ENCODE measurements around the gene LRTM2.

The LRTM2 gene

DNA sequence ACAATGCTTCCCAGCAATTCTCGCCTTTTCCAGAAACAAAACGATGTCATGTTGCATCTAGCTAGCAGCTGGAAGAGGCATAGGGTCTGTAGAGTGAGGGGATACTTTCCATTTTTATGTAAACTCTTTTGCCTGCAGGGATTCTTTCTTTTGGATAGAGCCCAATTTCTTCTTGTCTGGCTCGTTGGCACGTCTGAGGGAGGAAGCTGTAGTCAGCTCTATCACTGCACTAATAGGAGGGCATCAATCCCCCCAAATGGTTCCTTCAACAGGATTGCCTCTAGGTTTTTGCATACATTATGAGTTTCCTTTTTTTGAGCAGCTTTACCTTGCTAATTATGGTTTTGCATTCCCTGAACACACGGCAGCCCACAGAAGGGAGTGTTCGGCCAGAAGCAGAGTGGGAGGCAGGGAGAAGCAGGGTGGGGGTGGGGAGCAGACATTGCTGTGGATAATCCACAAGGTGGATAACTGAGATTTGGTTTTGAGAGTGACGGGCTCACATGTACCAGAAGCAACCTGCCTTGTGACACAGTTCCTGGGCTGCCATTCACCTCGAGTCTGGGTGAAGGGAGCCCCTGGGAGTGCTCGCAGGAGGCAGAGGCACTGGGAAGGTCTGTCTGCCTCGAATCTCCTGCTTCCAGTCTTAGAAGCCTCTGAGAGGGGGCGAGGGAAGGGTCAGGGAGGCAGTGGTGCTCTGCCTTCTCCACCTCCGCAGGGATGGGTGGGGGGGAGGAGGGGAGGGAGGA is 24.5 kb downstream of the LRTM2 start:
- TF ChIP-seq, protein P1, sequence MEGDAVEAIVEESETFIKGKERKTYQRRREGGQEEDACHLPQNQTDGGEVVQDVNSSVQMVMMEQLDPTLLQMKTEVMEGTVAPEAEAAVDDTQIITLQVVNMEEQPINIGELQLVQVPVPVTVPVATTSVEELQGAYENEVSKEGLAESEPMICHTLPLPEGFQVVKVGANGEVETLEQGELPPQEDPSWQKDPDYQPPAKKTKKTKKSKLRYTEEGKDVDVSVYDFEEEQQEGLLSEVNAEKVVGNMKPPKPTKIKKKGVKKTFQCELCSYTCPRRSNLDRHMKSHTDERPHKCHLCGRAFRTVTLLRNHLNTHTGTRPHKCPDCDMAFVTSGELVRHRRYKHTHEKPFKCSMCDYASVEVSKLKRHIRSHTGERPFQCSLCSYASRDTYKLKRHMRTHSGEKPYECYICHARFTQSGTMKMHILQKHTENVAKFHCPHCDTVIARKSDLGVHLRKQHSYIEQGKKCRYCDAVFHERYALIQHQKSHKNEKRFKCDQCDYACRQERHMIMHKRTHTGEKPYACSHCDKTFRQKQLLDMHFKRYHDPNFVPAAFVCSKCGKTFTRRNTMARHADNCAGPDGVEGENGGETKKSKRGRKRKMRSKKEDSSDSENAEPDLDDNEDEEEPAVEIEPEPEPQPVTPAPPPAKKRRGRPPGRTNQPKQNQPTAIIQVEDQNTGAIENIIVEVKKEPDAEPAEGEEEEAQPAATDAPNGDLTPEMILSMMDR (IDR thresholded peaks at IDR 0.05; ENCODE audit: extremely low read depth, insufficient read depth, missing control alignments), result no peak

DNA sequence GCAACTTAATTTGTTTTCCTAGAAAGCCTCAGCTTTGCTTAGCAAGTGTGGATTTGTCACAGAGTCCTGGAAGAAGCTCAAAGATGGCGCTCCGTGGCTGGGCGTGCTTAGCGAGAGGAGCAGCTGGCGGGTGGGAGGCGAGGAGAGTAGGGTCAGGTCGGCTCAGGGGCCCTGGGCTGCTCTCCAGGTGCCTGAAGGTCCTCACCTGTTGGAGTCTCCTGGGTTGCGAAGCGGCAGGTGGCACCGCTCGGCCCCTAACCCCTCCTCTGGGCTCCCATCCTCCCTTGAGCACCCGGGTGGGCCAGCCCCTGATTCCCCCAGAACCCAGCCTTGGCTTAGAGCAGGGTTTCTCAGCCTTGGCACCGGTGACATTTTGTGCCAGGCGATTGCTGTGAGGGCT is 25.1 kb downstream of the LRTM2 start:
- DNase-seq (ENCODE audit: low spot score), result no peak
- TF ChIP-seq, protein P1 (IDR thresholded peaks at IDR 0.05; ENCODE audit: extremely low read depth, insufficient read depth, missing control alignments), result no peak
- in situ Hi-C loops (cut with MboI; ENCODE audit: low pct_unique_long_range_greater_than_20kb, low sequenced_read_pairs, unreplicated experiment), result no loop called here

More for the DNA sequence above, 24.5 kb downstream of the LRTM2 start:
- in situ Hi-C loops (cut with MboI; ENCODE audit: low pct_unique_long_range_greater_than_20kb, low sequenced_read_pairs, unreplicated experiment), result no loop called here
- no peak for DNase-seq (ENCODE audit: low spot score)

DNA sequence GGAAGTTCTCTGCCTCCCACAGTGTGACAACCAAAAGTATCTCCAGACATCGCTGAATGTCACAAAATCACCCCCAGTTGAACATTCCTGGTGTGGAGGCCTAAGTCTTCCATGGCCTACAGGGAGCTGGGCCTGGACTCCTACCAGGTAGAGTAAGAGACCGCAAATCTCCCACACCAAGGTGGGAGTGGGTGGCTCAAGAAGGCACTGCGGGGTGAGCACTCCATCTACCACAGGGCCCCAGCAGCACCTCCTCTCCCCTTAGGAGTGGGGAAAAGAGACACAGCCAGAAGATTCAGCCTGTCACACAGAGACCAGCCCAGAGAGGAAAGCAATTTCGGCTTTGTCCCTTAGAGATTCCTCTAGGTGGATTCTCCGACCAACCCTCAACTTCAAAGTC is 25.5 kb downstream of the LRTM2 start:
- in situ Hi-C loops (cut with MboI; ENCODE audit: low pct_unique_long_range_greater_than_20kb, low sequenced_read_pairs, unreplicated experiment), result no loop called here
- TF ChIP-seq, protein P1 (IDR thresholded peaks at IDR 0.05; ENCODE audit: extremely low read depth, insufficient read depth, missing control alignments), result no peak

DNA sequence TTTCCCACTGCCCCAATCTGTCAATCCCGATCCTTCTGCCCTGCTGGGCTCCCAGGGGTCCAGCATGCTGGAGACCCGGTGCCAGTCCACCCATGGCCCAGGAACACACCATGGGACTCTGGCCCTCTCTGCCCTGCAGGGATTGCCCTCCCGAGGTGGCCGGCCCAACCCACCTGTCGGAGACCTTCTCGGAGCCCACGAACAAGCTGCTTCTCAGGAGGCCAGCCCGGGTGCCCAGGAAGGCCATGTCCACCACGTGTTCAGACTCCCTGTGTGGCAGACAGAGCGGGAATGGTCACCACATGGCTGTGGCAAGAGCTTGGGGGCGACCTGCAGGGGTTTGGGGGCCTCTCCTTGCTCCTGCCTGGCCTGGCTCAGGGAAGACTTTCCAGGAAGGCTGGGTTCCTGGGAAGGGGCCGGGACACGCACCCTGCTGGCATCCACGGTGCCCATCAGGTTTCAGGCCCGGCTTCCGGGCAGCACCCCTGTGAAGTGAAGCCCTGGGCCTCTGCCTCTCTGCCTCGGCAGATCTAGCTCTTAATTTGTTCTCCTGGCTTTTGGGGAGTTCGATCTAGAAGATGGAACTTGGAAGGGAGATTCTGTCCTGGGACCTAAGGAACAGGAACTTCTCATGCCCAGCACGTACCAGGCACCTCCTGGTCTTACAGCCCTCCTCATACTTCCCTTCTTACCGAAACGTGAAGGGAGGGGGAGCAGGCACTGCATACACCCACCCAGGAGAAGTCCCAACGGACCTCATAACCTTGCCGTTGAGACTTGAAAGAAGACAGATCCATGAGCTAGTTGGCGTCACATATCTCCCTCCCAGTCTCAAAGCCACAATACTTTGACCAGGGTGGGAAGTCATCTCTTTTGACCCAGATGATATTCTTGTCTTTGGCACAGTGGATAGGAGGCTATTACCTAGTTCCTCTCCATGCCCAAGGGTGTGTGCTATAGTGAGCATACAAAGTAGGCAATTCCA is 26.3 kb downstream of the LRTM2 start:
- no peak for DNase-seq (ENCODE audit: low spot score)
- TF ChIP-seq, protein P1 (IDR thresholded peaks at IDR 0.05; ENCODE audit: extremely low read depth, insufficient read depth, missing control alignments), result no peak
- in situ Hi-C loops (cut with MboI; ENCODE audit: low pct_unique_long_range_greater_than_20kb, low sequenced_read_pairs, unreplicated experiment), result no loop called here

More for the DNA sequence above, 25.5 kb downstream of the LRTM2 start:
- DNase-seq (ENCODE audit: low spot score), result no peak

DNA sequence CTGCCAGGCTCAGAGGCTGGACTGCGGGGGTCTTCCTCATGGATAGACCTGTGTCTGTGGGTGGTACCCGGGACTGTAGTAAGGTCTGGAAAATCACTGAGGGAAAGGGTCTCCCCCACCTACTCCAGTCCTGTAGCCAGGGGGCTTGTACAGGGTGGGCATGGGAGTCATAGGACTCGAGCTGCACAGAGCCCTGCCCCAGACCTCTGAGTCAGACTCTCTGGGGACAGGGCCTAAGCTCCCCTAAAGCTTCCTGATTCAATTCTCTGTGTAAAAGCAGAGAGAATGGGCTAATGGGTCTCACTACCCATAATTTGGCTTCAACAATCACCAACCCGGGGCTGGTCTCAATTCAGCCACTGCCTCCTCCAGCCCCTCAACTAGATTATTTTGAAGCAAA is 27.0 kb downstream of the LRTM2 start:
- TF ChIP-seq, protein P1 (IDR thresholded peaks at IDR 0.05; ENCODE audit: extremely low read depth, insufficient read depth, missing control alignments), result no peak
- DNase-seq (ENCODE audit: low spot score), result no peak
- in situ Hi-C loops (cut with MboI; ENCODE audit: low pct_unique_long_range_greater_than_20kb, low sequenced_read_pairs, unreplicated experiment), result no loop called here

DNA sequence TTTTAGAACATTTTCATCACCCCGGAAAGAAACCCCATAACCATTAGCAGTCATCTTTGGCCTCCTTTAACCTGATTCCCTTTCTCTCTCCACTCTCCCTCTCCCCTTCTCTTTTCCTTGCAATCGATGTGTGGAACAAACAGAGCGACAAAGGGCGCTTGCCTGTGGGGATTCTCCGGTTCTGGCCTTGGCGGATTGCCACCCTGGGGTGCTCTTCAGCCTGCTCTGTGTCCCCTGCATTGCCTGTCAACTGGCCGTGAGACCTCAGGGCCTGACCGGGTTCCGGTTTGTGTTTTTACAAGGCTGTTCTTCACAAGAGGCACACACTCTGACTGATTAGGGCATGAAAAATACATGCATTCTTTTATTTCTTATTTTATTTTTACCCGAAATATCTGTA is 27.8 kb downstream of the LRTM2 start:
- TF ChIP-seq, protein P1 (IDR thresholded peaks at IDR 0.05; ENCODE audit: extremely low read depth, insufficient read depth, missing control alignments), result no peak
- DNase-seq (ENCODE audit: low spot score), result no peak
- in situ Hi-C loops (cut with MboI; ENCODE audit: low pct_unique_long_range_greater_than_20kb, low sequenced_read_pairs, unreplicated experiment), result no loop called here

Measured in GM13977 (cell line).